ENCODE data around the gene RABGEF1. TPM values are rescaled to one million over a fixed set of nuclear protein-coding genes. Genes with fewer than 3 reads are reported as not detected.
"Not testable (repeated sequence)": the region's sequence is repeated elsewhere in the genome, so short reads cannot be mapped to it uniquely, and the experiment has no call there.

The RABGEF1 gene
- total RNA-seq, 4 donors from 2014 or later = 13.1 to 38.3 (median 25.4) TPM

DNA sequence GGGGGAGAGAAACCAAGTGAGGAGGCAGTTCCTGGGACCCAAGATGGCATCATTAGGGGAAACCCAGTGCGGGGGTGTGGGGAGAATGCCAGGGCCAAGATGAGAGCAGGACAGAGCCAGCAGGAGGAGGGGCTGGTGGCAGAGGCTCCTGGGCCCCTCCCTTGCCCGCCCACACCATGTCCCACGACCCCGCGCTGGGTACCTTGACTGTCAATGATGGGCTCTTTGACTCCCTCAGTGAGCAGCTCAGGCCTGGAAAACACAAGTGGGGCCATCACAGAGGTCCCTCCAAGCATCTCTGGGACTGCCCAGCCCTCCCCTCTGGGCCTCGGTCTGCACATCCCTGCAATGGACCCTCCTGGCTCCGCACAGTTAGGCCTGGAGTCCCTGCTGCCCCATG, 75.4 kb downstream of the RABGEF1 start:
- TF ChIP-seq, protein P1, sequence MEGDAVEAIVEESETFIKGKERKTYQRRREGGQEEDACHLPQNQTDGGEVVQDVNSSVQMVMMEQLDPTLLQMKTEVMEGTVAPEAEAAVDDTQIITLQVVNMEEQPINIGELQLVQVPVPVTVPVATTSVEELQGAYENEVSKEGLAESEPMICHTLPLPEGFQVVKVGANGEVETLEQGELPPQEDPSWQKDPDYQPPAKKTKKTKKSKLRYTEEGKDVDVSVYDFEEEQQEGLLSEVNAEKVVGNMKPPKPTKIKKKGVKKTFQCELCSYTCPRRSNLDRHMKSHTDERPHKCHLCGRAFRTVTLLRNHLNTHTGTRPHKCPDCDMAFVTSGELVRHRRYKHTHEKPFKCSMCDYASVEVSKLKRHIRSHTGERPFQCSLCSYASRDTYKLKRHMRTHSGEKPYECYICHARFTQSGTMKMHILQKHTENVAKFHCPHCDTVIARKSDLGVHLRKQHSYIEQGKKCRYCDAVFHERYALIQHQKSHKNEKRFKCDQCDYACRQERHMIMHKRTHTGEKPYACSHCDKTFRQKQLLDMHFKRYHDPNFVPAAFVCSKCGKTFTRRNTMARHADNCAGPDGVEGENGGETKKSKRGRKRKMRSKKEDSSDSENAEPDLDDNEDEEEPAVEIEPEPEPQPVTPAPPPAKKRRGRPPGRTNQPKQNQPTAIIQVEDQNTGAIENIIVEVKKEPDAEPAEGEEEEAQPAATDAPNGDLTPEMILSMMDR (IDR thresholded peaks at IDR 0.05) = no peak
- no peak for TF ChIP-seq POLR2A (IDR thresholded peaks at IDR 0.05)
- H3K4me1 ChIP-seq = no peaks in the 10 kb centered on the region
- H3K9me3 ChIP-seq = no peaks in the 10 kb centered on the region
- H3K4me3 ChIP-seq = no peak overlapping the region
- intact Hi-C loops (cut with DNase I; ENCODE audit: low total_unique reads) = no loop called here
- no peaks in the 10 kb centered on the region for H3K27me3 ChIP-seq
- DNase-seq = no peak
- H3K36me3 ChIP-seq = no peaks in the 10 kb centered on the region
- no peak overlapping the region for H3K27ac ChIP-seq

DNA sequence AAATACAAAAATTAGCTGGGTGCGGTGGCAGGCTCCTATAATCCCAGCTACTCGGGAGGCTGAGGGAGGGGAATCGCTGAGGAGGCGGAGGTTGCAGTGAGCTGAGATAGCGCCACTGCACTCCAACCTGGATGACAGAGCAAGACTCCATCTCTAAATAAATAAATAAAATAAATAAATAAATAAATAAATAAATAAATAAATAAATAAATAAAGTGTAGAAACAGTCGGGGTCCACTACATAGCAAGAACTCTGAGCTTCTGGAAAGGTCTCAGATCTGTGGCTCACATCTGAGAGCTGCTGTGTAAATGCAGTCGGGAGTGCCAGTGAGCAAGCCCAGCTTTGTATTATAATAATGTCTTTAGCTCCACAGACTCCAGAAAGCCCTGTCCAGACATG, 76.1 kb downstream of the RABGEF1 start:
- intact Hi-C loops (cut with DNase I; ENCODE audit: low total_unique reads); H3K36me3 ChIP-seq; H3K4me3 ChIP-seq; DNase-seq; H3K27me3 ChIP-seq; H3K4me1 ChIP-seq; H3K9me3 ChIP-seq; H3K27ac ChIP-seq: not testable (repeated sequence)

DNA sequence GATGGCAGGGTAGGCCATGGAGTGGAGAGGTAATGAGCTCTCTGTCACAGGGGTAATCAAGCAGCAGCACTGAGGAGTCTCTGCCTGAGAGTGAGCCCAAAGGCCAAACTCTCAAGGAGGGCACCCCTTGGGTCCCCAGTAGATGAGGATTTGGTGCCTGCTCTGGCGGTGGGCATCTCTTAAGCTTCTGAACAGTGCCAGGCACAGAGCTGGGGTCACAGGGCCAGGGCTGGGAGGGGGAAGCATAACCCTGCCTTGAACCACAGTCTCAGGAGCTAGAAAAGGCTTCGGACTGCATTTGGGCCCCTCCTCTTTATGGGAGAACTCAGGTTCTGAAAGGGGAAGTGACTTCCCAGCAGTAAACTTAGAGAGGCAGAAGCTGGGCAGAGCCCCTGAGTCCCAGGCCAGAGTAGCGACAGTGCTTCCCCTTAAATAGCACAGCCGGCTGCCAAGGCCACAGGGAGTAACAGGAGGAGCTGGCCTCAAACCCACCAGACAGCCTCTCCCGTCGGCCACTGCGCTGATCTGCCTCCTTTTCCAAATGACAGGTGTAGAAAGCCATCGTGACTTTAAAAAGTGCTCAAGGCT, 76.8 kb downstream of the RABGEF1 start:
- H3K27ac ChIP-seq; H3K9me3 ChIP-seq; intact Hi-C loops (cut with DNase I; ENCODE audit: low total_unique reads); H3K4me3 ChIP-seq; H3K4me1 ChIP-seq; H3K36me3 ChIP-seq; DNase-seq; H3K27me3 ChIP-seq: not testable (repeated sequence)

DNA sequence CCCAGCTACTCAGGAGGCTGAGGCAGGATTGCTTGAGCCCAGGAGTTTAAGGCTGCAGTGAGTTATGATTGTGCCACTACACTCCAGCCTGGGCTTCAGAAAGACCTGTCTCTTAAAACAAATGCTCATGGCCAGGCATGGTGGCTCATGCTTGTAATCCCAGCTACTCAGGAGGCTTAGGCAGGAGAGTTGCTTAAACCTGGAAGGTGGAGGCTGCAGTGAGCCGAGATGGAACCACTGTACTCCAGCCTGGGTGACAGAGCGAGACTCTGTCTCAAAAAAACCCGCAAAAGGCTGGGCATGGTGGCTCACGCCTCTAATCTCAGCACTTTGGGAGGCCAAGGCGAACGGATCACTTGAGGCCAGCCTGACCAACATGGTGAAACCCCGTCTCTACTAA, 77.4 kb downstream of the RABGEF1 start:
- H3K9me3 ChIP-seq; H3K27me3 ChIP-seq; DNase-seq; H3K4me3 ChIP-seq; H3K27ac ChIP-seq; H3K4me1 ChIP-seq; intact Hi-C loops (cut with DNase I; ENCODE audit: low total_unique reads); H3K36me3 ChIP-seq: not testable (repeated sequence)

DNA sequence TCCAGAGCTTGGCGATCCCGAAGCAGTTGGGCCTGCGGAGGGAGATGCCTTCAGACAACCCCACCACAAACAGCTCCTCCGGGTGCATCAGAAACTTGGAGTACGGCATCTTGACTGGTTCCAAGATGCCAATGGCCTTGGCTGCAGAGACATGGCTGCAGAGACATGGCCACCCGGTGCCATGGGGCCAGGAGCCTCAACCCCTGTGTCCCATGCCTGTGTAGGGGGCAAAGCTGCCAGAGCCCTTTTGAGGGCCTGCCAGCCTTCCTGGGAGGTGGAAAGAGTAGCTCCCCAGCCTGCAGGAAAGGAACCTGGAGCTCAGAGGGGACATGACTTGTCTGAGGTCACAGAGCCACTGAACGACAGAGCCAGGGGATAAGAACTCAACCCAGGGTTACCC, 83.5 kb downstream of the RABGEF1 start:
- H3K36me3 ChIP-seq = no peaks in the 10 kb centered on the region
- TF ChIP-seq, protein P1 (IDR thresholded peaks at IDR 0.05) = no peak
- no peak for TF ChIP-seq POLR2A (IDR thresholded peaks at IDR 0.05)
- no peak overlapping the region for H3K27ac ChIP-seq
- intact Hi-C loops (cut with DNase I; ENCODE audit: low total_unique reads) = no loop called here
- H3K4me3 ChIP-seq = no peak overlapping the region
- no peak for DNase-seq
- H3K9me3 ChIP-seq = no peaks in the 10 kb centered on the region
- H3K4me1 ChIP-seq = no peaks in the 10 kb centered on the region
- no peaks in the 10 kb centered on the region for H3K27me3 ChIP-seq

DNA sequence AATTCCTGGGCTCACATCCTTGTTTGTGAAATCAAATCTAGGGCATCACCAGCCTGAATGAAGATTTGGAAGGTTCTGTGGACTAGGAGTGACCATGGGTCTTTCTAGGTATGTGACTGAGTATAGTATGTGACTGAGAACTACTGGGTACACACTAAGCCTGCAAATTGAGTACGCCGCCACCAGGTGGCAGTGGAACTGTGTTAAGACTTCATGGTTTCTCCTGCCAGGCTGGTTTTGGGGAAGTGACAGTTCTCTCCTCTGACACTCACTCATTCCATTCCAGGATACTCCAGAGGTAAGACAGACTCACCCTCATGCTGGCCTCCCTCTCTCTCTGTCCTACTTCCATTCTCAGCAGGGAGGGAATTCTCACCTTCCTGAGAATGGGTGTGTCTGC, 85.0 kb downstream of the RABGEF1 start:
- H3K9me3 ChIP-seq; H3K4me3 ChIP-seq; H3K4me1 ChIP-seq; intact Hi-C loops (cut with DNase I; ENCODE audit: low total_unique reads); H3K36me3 ChIP-seq; H3K27me3 ChIP-seq; H3K27ac ChIP-seq; DNase-seq: not testable (repeated sequence)

DNA sequence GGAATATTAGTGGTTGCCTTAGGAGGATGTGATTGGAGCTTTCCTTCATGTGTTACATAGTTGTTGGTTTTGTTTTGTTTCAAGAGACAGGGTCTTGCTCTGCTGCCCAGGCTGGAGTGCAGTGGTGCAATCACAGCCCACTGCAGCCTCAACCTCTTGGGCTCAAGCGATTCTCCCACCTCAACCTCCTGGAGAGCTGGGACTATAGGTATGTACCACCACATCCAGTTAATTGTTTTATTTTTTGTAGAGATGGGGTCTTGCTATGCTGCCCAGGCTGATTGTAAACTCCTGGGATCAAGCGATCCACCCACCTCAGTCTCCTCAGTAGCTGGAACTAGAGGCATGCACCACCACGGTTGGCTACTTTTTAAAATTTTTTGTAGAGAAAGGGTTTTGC, 86.1 kb downstream of the RABGEF1 start:
- TF ChIP-seq POLR2A (IDR thresholded peaks at IDR 0.05) = no peak
- TF ChIP-seq, protein P1 (IDR thresholded peaks at IDR 0.05) = no peak
- Histone ChIP-seq H3K4me1 (no peaks in the 10 kb centered on the region), H3K36me3 (no peaks in the 10 kb centered on the region), H3K9me3 (no peaks in the 10 kb centered on the region), H3K27me3 (no peaks in the 10 kb centered on the region), H3K27ac (no peak overlapping the region), H3K4me3 (no peak overlapping the region)
- intact Hi-C loops (cut with DNase I; ENCODE audit: low total_unique reads) = no loop called here
- DNase-seq = no peak

DNA sequence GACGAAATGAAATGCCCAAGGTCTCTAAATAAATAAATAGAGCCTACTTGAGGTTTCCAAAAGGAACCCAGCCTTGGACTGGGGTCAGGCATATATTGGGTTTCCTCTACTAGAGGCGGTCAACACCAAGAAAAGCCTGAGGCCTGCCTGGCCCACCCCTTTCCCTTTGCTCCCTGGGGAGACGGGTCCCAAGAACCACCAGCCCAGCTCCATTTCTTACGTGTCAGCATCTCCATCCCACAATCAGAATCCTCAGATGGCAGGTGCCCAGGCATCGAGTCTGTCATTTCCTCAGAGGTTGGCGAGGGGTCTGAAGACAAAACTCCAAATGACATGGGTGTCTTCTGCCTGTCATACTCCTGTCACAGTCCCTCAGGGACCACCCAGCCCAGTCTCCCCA, 90.4 kb downstream of the RABGEF1 start:
- H3K27me3 ChIP-seq; DNase-seq; intact Hi-C loops (cut with DNase I; ENCODE audit: low total_unique reads); H3K36me3 ChIP-seq; H3K4me1 ChIP-seq; H3K4me3 ChIP-seq; H3K27ac ChIP-seq; H3K9me3 ChIP-seq: not testable (repeated sequence)

Data from uterus (tissue), 4 donors.